HG02870 (cell line): ENCODE results near the gene TRPV4.
"Not testable (repeated sequence)": the region's sequence is repeated elsewhere in the genome, so short reads cannot be mapped to it uniquely, and the experiment has no call there.

Experiments
- ATAC-seq: cut with Tn5 transposase; IDR thresholded peaks from one replicate; pipeline ENCODE4 v1.9.1; 2021; ENCODE audit warnings: mild to moderate bottlenecking, moderate library complexity; ENCODE audit not compliant: unreplicated experiment

Gene TRPV4

GRCh38 chr12:109861689-109862314, 28.6 kb upstream of the TRPV4 start:
- ATAC-seq = no peak

DNA sequence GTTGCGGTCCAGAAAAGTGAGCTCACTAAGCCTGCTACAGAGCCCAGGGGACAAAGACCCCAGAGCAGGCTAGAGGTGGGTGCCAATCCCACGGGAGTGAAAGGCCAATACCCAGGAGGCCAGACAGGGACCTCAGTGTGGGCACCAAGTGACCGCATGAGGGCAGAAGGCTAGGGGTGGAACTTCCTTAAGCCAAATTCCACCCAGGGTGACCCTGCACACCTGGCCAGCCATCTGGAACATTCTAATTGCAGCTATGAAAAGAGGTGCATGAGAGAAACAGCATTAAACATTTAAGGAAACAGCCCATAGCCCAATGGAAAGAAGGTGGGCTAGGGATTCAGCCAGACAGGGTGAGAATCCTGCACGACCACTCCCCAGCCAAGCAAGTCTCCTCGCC, 27.8 kb upstream of the TRPV4 start:
- ATAC-seq = no peak

- ATAC-seq = no peak
These were observed 25.6 kb upstream of the TRPV4 start for GRCh38 chr12:109858764-109859163.

GRCh38 chr12:109857715-109858114, 24.5 kb upstream of the TRPV4 start:
- ATAC-seq = no peak

DNA sequence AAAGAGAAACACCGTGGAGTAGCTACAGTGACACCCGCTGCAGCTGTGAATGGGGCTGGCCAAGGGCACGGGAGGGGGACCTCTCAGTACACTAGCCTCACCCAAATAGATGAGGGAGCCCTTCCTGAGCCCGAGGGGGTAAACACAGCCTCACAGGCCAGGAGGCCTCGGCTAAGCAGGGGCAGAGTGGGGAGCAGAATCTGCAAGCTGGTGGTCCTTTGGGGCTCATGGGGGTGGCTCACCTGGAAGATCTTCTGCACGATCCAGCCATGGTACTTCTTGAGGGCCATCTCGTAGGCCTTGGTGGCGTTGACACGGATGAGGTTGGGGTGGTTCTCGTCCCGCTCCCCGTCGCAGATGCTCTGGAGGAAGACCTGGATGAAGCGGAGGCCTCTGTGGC, 22.2 kb upstream of the TRPV4 start:
- no peak for ATAC-seq

DNA sequence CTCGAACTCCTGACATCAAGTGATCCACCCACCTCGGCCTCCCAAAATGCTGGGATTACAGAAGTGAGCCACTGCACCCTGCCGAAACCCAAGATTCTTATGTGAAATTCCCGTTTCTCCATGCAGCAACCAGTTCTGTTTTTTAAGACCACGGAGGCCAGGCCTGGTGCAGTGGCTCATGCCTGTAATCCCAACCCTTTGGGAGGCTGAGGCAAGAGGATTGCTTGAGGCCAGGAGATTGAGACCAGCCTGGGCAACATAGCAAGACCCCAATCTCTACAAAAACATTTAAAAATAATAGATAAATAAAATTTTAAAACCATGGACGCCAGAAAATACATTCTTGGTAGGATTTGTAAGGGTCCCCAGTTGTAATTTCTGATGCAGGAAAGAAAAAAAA, 17.3 kb upstream of the TRPV4 start:
- ATAC-seq = not testable (repeated sequence)

- no peak for ATAC-seq
These were observed 14.0 kb upstream of the TRPV4 start for GRCh38 chr12:109847142-109847735.

- ATAC-seq = no peak
These were observed 12.6 kb upstream of the TRPV4 start for GRCh38 chr12:109845824-109846205.

- peak; percentile 74 for ATAC-seq
These were observed 12.0 kb upstream of the TRPV4 start for GRCh38 chr12:109844983-109845823.

DNA sequence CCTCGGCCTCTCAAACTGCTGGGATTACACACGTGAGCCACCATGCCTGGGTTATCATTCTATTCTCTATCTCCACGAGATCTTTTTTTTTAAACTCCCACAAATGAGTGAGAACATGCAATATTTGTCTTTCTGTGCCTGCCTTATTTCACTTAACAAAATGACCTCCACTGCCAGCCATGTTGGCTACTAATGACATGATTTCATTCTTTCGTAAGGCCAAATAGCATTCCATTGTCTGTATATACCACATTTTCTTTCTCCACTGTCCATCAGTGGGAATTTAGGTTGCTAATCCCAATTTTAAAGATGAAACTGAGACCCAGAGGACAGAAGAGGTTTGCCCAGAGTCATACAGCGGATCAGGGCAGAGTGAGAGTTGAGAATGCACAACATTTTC, 10.9 kb upstream of the TRPV4 start:
- ATAC-seq = no peak

DNA sequence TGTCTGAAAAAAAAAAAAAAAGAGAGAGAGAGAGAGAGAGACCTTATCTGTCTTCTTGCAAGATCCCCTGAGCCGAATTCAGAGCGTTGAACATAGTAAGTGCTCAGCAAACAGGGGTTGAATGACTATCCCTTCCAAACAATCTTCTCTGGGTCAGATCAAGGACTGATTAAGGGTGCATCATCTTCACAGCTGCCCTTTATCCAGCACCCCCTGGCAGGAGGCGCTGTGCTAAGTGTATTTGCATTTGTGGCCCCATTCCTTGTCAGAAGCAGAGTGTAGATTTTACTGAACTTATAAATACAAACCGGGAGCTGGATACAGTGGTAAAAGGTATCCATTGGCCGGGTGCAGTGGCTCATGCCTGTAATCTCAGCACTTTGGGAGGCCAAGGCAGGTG, 8.8 kb upstream of the TRPV4 start:
- ATAC-seq = no peak

GRCh38 chr12:109841356-109841755, 8.2 kb upstream of the TRPV4 start:
- no peak for ATAC-seq

- no peak for ATAC-seq
These were observed 7.3 kb upstream of the TRPV4 start for GRCh38 chr12:109840305-109841074.

- no peak for ATAC-seq
These were observed 6.2 kb upstream of the TRPV4 start for GRCh38 chr12:109839444-109839843.

GRCh38 chr12:109836916-109837315, 3.7 kb upstream of the TRPV4 start:
- ATAC-seq = no peak

DNA sequence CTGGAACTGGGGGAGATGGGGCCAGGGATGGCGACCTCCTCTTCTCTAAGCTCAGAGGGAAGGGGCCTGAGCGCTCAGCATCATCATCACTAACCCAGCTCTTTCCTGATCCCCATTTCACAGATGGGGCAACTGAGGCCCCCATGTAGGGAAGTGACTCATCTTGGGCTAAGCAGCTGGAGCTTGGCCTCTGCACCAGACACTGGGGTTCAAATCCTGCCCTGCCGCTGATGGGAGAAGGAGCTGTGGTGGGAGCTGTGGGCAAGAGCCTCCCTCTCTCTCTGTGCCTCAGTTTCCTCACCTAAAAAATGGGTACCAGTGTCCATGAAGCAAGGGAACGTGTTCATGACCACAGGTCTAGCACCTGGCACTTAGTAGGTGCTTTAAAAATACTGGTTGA, 2.6 kb upstream of the TRPV4 start:
- ATAC-seq = no peak

- no peak for ATAC-seq
These were observed 474 bp downstream of the TRPV4 start for GRCh38 chr12:109832541-109833306.

DNA sequence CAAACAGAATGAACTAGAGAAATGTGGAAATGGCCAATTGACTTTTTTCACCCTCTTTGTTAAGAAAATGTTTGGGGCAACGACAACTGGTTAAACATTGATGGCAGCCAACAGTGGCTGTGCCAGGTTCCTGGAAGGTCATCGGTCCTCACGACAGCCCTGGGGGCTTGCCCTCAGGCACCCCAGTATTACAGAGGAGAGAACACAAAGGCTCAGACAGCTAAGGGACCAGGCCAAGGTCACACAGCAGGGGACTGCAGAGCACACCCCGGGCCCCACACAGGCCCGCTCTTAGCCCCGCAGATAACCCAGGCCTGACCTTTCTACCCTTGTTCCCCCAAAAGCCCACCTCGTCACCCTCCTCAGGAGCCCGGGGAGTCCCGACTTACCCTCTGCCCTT, 1.3 kb downstream of the TRPV4 start:
- no peak for ATAC-seq

DNA sequence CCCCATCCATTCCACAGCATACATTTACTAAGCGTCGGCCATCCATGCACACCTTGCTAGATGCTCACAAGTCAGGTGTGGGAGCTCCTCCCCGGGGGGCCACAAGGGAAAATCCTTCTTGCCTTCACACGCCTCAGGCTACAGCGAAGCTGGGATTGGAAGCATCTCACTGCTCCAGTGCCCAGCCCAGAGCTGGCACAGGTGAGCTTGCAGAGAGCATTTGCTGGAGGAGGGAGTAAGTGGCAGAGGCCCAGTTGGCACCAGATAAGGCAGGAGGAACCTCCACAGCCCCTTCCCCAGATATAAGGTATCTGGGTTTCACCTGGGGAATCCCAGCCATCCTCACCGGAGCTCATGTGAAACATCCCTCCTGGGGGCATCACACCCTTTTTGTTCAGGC, 1.8 kb downstream of the TRPV4 start:
- no peak for ATAC-seq

- ATAC-seq = no peak
These were observed 2.5 kb downstream of the TRPV4 start for GRCh38 chr12:109830718-109831117.

DNA sequence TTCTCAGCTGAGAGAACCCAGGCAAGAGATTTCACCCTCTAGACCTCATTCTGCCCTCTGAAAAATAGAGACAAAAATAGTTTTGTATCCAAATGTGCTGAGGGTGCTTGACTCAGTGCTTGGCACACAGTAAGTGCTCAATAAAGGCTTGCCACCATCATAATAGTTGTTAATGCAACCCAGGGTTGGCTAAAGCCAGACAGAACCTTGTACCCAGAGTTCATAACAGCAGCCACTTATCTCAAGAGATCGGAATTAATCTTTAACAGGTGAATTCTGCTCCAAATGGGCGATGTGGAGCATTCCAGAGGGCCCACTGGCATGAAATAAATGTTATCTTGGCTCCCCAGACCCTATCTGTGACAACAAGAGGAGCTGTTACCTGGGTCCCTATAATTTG, 2.9 kb downstream of the TRPV4 start:
- no peak for ATAC-seq
